SU-DHL-6 (cell line): ENCODE results near the gene CGA.
"Not testable (repeated sequence)": the region's sequence is repeated elsewhere in the genome, so short reads cannot be mapped to it uniquely, and the experiment has no call there.

Source experiments
- H2AFZ ChIP-seq: fragments of 200-600 bp; sonication (generic); 2 replicates; pipeline ENCODE4 v1.6.1; 2014; ENCODE audit warnings: low read depth, mild to moderate bottlenecking, moderate library complexity, mixed read lengths, antibody characterized with exemption, low read length; ENCODE audit not compliant: severe bottlenecking
- H3F3A ChIP-seq: fragments of 200-600 bp; shearing (Covaris generic); 2 replicates; pipeline ENCODE4 v1.6.0; 2016; ENCODE audit warnings: antibody characterized with exemption, mild to moderate bottlenecking; ENCODE audit not compliant: insufficient read depth
- H3K27ac ChIP-seq: fragments of 200-600 bp; sonication (generic); 2 replicates; pipeline ENCODE4 v1.5.1; 2016; ENCODE audit warnings: low read depth, mild to moderate bottlenecking, low read length, moderate library complexity, mixed read lengths
- H3K27me3 ChIP-seq: fragments of 200-600 bp; sonication (generic), shearing (Covaris generic); 2 replicates; pipeline ENCODE4 v1.6.0; 2014; ENCODE audit warnings: mild to moderate bottlenecking, low read length
- H3K36me3 ChIP-seq: fragments of 200-600 bp; sonication (generic); 2 replicates; pipeline ENCODE4 v1.6.1; 2014; ENCODE audit warnings: mild to moderate bottlenecking, low read length, mixed read lengths
- H3K4me2 ChIP-seq: fragments of 300-600, 200-600 bp; shearing (Covaris generic), sonication (generic); 2 replicates; pipeline ENCODE4 v1.6.0; 2014; ENCODE audit warnings: low read length, low read depth, mild to moderate bottlenecking; ENCODE audit not compliant: poor library complexity, severe bottlenecking
- H3K4me3 ChIP-seq: fragments of 200-600 bp; sonication (generic); 2 replicates; pipeline ENCODE4 v1.5.1; 2014; ENCODE audit warnings: antibody characterized with exemption, low read length, mild to moderate bottlenecking, mixed read lengths; ENCODE audit not compliant: insufficient read depth, poor library complexity, severe bottlenecking
- H3K79me2 ChIP-seq: fragments of 200-600 bp; sonication (generic); 2 replicates; pipeline ENCODE4 v1.6.1; 2014; ENCODE audit warnings: mild to moderate bottlenecking, low read length, moderate library complexity; ENCODE audit not compliant: insufficient read depth
- H3K9ac ChIP-seq: fragments of 200-600 bp; sonication (generic); 2 replicates; pipeline ENCODE4 v1.7.0; 2014; ENCODE audit warnings: mild to moderate bottlenecking, low read length
- H3K9me2 ChIP-seq: fragments of 200-600 bp; sonication (generic); replicated peaks from 2 replicates; pipeline ENCODE4 v1.6.1; 2014; ENCODE audit warnings: low read length; ENCODE audit not compliant: insufficient read depth
- H3K9me3 ChIP-seq: fragments of 200-600 bp; sonication (generic); 2 replicates; pipeline ENCODE4 v1.6.1; 2014; ENCODE audit warnings: low read length, mixed read lengths; ENCODE audit not compliant: insufficient read depth
- H4K20me1 ChIP-seq: fragments of 200-600 bp; sonication (generic); 2 replicates; pipeline ENCODE4 v1.6.1; 2014; ENCODE audit warnings: low read depth, mild to moderate bottlenecking, antibody characterized with exemption, low read length, moderate library complexity, mixed read lengths
- CTCF ChIP-seq: fragments of 200-600 bp; sonication (generic); IDR thresholded peaks from one replicate; pipeline ENCODE4 v1.5.1; 2017; ENCODE audit warnings: antibody characterized with exemption, mild to moderate bottlenecking, low read length, moderate library complexity; ENCODE audit not compliant: insufficient read depth, poor library complexity, severe bottlenecking
- EZH2phosphoT487 ChIP-seq: fragments of 200-600 bp; sonication (generic), shearing (Covaris generic); conservative IDR thresholded peaks from 2 replicates; pipeline ENCODE4 v1.6.1; 2018; ENCODE audit warnings: mild to moderate bottlenecking, antibody characterized with exemption, low read length, moderate library complexity, mixed read lengths

CGA gene

GRCh38 chr6:87095087-87095509 is at the start of gene CGA:
Gene CGA, minus strand, starts transcription at chr6:87095106. Its CDS starts 6,906 bp downstream, at chr6:87088200.
- Histone ChIP-seq H3K9ac (no peak within 1 kb of the TSS), H3K36me3 (no peaks in the 10 kb centered on the region), H3K27me3 (no peaks in the 10 kb centered on the region), H3K27ac (no peak within 1 kb of the TSS), H3K79me2 (no peaks in the 10 kb centered on the region), H3K4me2 (no peak within 1 kb of the TSS), H3K9me3 (no peaks in the 10 kb centered on the region), H2AFZ (no peak within 1 kb of the TSS), H3F3A (no peaks in the 10 kb centered on the region), H3K4me3 (no peak within 1 kb of the TSS), H3K9me2 (no peaks in the 10 kb centered on the region), H4K20me1 (no peaks in the 10 kb centered on the region)
- TF ChIP-seq EZH2phosphoT487 (no peak), CTCF (no peak)

- H2AFZ ChIP-seq, H3K36me3 ChIP-seq, H3K79me2 ChIP-seq, H3K9me2 ChIP-seq, H3K9me3 ChIP-seq, H3K27ac ChIP-seq, H3F3A ChIP-seq, H3K9ac ChIP-seq, H3K4me2 ChIP-seq, H3K27me3 ChIP-seq, H3K4me3 ChIP-seq, H4K20me1 ChIP-seq: not testable (repeated sequence)
Observed at GRCh38 chr6:87139927-87140326, 45.0 kb upstream of the CGA start.

- Histone ChIP-seq H3K36me3 (no peaks in the 10 kb centered on the region), H4K20me1 (no peaks in the 10 kb centered on the region), H3F3A (no peaks in the 10 kb centered on the region), H3K9me3 (no peaks in the 10 kb centered on the region), H3K9me2 (no peaks in the 10 kb centered on the region), H3K4me2 (no peak overlapping the region), H3K27me3 (no peaks in the 10 kb centered on the region), H3K27ac (no peak overlapping the region), H2AFZ (no peak overlapping the region), H3K79me2 (no peaks in the 10 kb centered on the region), H3K9ac (no peak overlapping the region), H3K4me3 (no peak overlapping the region)
- no peak for TF ChIP-seq EZH2phosphoT487
- TF ChIP-seq CTCF: peak; percentile 58
Observed at GRCh38 chr6:87139236-87139635, 44.3 kb upstream of the CGA start.

GRCh38 chr6:87136963-87137362 is 42.1 kb upstream of the CGA start:
- H3K9me2 ChIP-seq: no peaks in the 10 kb centered on the region
- no peaks in the 10 kb centered on the region for H3K36me3 ChIP-seq
- H3K27ac ChIP-seq: no peak overlapping the region
- no peaks in the 10 kb centered on the region for H4K20me1 ChIP-seq
- H2AFZ ChIP-seq: no peak overlapping the region
- no peak overlapping the region for H3K9ac ChIP-seq
- H3K27me3 ChIP-seq: no peaks in the 10 kb centered on the region
- H3F3A ChIP-seq: no peaks in the 10 kb centered on the region
- no peak for TF ChIP-seq EZH2phosphoT487
- no peak for TF ChIP-seq CTCF
- no peaks in the 10 kb centered on the region for H3K79me2 ChIP-seq
- no peak overlapping the region for H3K4me2 ChIP-seq
- H3K4me3 ChIP-seq: no peak overlapping the region
- H3K9me3 ChIP-seq: no peaks in the 10 kb centered on the region
